ENCODE results near the gene CEP57L1.

The CEP57L1 gene

DNA sequence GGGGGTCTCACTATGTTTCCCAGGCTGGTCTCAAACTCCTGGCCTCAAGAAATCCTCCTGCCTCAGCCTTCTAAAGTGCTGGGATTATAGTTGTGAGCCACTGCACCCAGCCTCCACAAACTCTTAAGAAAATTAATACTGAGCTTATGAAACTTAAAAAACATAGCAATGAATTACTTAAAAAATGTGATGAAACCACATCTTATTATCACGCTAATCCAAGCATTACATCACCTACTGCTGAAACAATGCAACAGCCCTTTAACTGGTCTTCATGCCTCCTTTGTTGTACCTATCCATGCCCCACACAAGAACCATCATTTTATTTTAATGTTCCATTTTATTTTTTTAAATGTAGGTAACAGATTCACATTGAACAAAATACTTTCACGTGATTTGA is 25.6 kb upstream of the CEP57L1 start:
- CTCF ChIA-PET, result interaction anchor here (0.6 to 8.5 kb wide), 3 partner anchors 177 to 526 kb away, joined by 3 to 197 read pairs (median 4); no protein-coding TSS in a partner anchor
- TF ChIP-seq, protein P1, sequence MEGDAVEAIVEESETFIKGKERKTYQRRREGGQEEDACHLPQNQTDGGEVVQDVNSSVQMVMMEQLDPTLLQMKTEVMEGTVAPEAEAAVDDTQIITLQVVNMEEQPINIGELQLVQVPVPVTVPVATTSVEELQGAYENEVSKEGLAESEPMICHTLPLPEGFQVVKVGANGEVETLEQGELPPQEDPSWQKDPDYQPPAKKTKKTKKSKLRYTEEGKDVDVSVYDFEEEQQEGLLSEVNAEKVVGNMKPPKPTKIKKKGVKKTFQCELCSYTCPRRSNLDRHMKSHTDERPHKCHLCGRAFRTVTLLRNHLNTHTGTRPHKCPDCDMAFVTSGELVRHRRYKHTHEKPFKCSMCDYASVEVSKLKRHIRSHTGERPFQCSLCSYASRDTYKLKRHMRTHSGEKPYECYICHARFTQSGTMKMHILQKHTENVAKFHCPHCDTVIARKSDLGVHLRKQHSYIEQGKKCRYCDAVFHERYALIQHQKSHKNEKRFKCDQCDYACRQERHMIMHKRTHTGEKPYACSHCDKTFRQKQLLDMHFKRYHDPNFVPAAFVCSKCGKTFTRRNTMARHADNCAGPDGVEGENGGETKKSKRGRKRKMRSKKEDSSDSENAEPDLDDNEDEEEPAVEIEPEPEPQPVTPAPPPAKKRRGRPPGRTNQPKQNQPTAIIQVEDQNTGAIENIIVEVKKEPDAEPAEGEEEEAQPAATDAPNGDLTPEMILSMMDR (IDR thresholded peaks at IDR 0.05; ENCODE audit: insufficient read depth, low read length, missing control alignments), result no peak
- no peak overlapping the region for H3K4me3 ChIP-seq (ENCODE audit: low read depth, low read length)
- no peak for DNase-seq (ENCODE audit: low read depth, low spot score)
- POLR2A ChIA-PET, result no interaction called here

DNA sequence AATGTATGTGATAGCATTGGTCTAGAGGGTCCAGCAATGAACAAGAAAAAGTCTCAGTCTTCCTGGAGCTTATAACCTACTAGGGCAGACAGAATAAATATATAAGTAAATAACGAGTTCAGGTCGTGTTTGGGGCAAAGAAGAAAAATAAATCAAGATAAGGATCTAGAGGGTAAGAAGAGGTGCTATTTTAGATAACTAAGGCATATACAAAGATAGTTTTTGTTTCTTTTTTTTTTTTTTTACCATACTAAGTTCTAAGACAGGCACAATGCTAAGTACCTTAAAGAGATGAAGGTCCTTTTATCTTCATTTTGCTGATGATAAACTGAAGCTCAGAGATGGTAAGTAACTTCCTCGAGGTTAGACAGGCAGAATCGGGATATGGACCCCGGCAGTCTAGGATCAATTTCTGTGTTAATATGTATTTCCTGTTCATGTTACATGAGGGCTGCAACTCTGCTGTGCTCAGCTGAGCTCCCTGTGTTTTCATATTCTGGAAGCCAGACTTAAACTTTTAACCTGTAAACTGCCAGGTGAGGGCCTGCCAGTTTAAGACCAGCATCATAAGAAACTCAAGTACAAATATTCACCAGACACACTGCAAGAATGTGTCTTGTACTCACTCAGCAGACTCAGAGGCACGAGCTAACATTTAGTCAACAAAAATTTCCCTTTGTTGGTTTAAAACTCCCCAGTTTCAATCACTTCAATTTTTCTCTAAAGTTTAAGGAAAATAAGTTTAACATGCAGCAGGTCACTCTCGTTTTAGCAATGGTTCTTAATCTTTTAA is 24.0 kb upstream of the CEP57L1 start:
- TF ChIP-seq, protein P1 (IDR thresholded peaks at IDR 0.05; ENCODE audit: insufficient read depth, low read length, missing control alignments), result no peak
- H3K4me3 ChIP-seq (ENCODE audit: low read depth, low read length), result no peak overlapping the region
- ChIA-PET POLR2A (no interaction called here), CTCF (interaction anchor here (0.6 to 8.5 kb wide), 16 partner anchors 9 to 544 kb away, joined by 3 to 197 read pairs (median 3); partner anchors contain the start of genes CEP57L1 and SESN1)
- DNase-seq (ENCODE audit: low read depth, low spot score), result no peak

DNA sequence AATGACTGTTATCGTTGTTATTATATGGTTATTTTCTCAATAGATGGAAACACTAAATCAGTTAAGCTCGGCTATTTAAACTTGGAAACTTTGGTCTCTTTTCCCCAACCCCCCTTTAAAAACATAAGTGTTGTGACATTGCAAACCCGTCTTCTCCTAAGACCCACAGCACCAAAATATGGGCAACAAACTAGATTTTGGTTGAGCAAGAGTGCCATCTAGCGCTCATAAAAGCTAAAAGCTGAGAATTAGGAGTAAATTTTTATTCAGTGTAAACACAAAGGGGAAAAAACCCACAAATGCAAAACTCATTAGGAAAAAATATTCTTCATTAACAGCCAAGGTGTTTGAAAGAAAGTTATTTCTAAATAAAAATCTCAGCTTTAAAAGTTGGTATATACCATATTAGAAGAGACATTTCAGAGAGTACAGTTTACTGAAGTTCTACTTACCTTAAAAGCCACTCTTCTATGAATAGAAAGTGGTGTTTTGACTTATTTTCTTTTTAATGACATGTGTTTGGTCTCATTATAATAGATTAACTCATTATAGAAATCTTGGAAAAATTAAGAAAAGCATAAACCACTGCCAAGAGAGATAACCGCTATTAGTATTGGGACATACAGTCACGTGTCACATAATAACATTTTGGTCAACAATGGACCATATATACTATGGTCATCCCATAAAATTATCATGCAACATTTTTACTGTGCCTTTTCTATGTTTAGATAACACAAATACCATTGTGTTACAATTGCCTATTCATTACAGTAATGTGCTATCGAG is 21.8 kb upstream of the CEP57L1 start:
- no peak for DNase-seq (ENCODE audit: low read depth, low spot score)
- TF ChIP-seq, protein P1 (IDR thresholded peaks at IDR 0.05; ENCODE audit: insufficient read depth, low read length, missing control alignments), result peak; percentile 27
- CTCF ChIA-PET, result interaction anchor here (0.6 to 8.5 kb wide), 41 partner anchors 8 to 552 kb away, joined by 3 to 197 read pairs (median 4); partner anchors contain the start of genes ARMC2, CD164, CEP57L1 and FOXO3
- POLR2A ChIA-PET, result no interaction called here
- no peak overlapping the region for H3K4me3 ChIP-seq (ENCODE audit: low read depth, low read length)

GRCh38 chr6:109074133-109074415 is 21.2 kb upstream of the CEP57L1 start:
- DNase-seq (ENCODE audit: low read depth, low spot score), result no peak
- H3K4me3 ChIP-seq (ENCODE audit: low read depth, low read length), result no peak overlapping the region
- CTCF ChIA-PET, result interaction anchor here (1.0 to 8.5 kb wide), 26 partner anchors 8 to 962 kb away, joined by 3 to 197 read pairs (median 6); partner anchors contain the start of genes ARMC2, CD164, CEP57L1 and SESN1
- POLR2A ChIA-PET, result no interaction called here
- TF ChIP-seq, protein P1 (IDR thresholded peaks at IDR 0.05; ENCODE audit: insufficient read depth, low read length, missing control alignments), result no peak

DNA sequence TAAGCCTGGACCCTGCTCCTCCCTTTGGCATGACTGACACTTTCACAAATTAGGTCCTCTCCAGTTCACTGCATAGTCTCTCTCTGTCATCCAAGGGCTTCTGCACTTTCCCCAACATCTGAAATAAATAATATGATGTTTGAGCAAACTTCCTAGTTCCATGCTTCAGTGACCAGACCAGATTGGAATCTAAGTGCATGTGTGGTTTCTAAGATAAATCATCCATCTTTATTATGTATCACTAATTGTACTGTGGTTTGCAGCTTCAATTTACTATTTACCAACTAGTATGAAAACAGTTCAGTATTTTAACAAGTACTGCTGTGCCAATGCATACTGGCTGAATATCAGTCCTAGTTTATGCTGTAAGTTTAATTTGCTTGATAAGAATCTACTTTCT is 19.4 kb upstream of the CEP57L1 start:
- no peak overlapping the region for H3K4me3 ChIP-seq (ENCODE audit: low read depth, low read length)
- CTCF ChIA-PET, result interaction anchor here (0.8 to 8.5 kb wide), 8 partner anchors 9 to 1135 kb away, joined by 3 to 197 read pairs (median 5); partner anchors contain the start of genes CEP57L1 and SESN1
- POLR2A ChIA-PET, result interaction anchor here (0.5 to 0.8 kb wide), 2 partner anchors 18 to 69 kb away, joined by 3 to 5 read pairs; no protein-coding TSS in a partner anchor
- TF ChIP-seq, protein P1 (IDR thresholded peaks at IDR 0.05; ENCODE audit: insufficient read depth, low read length, missing control alignments), result no peak
- DNase-seq (ENCODE audit: low read depth, low spot score), result no peak
